Measurements from ENCODE around the gene RPL10.

DNA sequence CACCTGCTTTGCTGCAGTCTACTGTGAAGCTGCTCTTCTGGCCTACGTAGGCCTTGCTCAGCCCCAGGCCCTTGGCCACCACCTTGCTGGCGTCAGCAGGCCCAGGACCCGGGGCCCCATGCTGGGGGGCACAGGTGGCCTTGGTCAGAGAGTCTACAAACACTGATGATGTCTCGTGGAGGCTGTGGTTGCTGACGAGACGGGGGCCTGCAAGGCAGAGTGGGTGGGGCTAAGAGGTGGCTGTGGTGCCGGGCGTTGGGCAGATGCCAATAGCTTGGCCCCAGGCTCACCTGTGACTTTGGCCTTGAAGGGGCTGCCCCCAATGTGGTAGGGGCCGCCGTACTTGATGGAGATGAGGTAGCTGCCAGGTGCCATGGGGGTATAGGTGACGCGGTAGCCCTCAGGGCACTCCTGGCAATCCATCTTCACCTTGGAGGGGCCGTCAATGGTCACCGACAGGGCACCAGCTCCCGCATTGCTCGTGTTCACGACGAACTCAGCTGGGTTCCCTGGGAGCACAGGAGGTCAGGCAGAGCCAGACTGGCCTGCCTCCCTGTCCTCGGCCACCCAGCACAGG is 48.7 kb upstream of the RPL10 start:
- TF ChIP-seq CTCF (IDR thresholded peaks at IDR 0.05) (no peak), POLR2A (IDR thresholded peaks at IDR 0.05) (no peak)
